Hepatic stellate cell (primary cell): ENCODE results near the gene HAVCR2.

Experiments used
- DNase-seq: peaks from one replicate; pipeline ENCODE4 v3.0.0; 2011; ENCODE audit warnings: low spot score

Gene HAVCR2

GRCh38 chr5:157108976-157109375, at the start of gene HAVCR2:
TSS of gene HAVCR2 (minus strand) at chr5:157109044. CDS start at chr5:157108983, 61 bp downstream.
- DNase-seq = no peak

DNA sequence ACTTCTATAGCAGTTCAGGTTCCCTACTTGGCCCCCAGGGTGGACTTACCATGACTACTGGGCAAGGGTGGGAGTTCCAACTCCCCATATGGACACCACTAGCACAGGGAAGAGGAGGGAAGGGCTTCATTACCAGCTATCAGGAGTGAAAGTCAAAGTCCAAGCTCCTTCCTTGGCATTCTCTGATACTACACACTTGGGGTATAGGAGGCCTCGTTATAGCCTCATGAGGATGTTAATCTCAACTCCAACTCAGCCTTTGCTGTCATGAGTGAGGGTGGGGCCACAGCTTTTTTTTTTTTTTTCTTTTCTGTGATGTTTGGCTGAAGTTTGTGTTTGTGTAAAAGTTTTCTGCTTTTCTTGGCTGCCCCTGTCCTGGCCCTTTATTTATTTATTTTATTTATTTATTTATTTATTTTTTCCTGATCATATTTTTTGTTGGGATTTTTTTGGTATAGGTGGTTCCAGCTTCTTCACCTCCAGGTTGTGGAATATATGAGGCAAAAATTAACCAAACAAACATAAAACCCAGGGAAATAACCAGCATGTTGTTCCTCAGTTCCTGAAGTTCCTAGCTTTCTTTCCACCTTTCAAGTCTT, 48.5 kb upstream of the HAVCR2 start:
- no peak for DNase-seq

DNA sequence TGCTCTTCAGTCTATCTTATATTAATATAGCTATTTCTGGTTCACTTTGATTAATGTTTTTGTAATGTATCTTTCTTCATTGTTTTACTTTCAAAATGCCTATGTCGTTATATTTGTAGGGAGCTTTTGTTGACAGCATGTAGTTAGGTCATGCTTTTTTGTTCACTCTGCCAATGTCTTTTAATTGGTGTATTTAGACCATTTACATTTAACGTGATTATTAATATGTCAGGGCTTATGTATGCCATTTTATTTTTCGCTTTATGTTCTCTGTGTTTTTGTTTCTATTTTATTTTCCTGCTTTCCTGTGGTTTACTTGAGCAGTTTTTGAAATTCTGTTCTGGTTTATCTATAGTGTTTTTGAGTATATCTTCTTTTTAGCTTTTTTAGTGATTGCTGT, 46.5 kb upstream of the HAVCR2 start:
- no peak for DNase-seq

GRCh38 chr5:157150995-157151394, 42.2 kb upstream of the HAVCR2 start:
- DNase-seq = no peak

DNA sequence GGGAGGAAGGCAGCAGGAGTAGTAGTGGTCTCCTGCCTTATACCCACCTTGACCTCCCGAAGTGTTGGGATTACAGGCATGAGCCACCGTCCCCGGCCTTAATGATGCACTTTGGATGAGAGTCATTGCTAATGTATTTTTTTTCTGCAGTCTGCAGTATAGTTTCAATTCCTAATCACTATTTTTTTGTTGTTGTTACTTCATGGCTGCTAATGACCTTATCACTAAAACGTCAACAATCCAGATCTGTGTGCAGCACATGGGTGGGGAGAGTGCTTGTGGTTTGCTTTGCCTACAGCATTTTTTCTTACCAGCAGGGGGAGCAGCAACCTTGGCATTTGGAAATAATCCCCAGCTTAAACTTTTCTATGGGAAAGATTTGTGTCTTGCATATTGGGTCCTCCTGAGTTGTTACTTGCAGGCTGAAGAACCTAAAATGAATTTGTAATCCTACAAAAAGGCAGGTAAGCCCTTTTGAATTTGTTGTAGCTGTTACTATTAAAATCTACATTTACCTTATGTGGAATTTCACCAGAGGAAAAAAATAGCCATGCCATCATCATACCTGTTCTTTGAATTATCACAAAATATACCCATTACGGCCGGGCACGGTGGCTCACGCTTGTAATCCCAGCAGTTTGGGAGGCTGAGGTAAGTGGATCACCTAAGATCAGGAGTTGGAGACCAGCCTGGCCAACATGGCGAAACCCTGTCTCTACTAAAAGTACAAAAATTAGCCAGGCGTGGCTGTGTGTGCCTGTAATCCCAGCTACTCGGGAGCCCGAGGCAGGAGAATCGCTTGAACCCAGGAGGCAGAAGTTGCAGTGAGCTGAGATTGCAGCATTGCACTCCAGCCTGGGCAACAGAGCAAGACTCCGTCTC, 40.1 kb upstream of the HAVCR2 start:
- DNase-seq = peak; percentile 65

DNA sequence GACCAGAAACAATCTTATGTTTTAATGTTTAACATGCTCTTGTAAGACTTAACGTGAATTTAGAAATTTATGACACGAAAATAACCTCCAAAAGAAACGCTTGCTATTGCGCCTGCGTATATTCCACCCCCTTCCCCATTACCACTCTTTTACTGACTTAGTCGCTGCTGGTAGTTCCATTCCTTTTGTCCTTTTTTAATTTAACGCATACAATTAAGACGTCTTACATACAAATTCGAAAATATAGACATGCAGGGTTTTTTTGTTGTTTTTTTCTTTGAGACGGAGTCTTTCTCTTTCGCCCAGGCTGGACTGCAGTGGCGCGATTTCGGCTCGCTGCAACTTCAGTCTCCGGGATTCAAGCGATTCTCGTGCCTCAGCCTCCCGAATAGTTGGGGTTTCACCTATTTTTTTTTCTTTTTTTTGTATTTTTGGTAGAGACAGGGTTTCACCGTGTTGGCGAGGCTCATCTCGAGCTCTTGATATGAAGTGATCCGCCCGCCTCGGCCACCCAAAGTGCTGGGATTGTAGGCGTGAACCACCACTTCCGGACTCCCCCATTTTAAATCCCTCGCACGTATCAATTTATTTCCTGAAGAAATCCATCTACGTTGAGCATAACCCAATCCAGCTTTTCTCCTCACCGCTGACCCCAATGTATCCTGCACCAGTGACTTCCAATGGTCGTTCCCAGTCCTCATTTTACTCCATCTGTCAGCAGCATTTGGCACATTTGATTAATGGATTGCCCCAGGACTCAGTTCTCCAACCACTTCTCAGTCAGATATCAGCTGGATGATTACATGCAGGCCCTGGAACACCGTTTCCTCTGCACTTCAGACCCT, 34.5 kb upstream of the HAVCR2 start:
- DNase-seq = peak; percentile 69

GRCh38 chr5:157142317-157143126, 33.7 kb upstream of the HAVCR2 start, which contains the start of gene MED7:
TSS of gene MED7 (minus strand) at chr5:157142865. CDS start at chr5:157139431, 3,434 bp downstream.
- peak; percentile 97 for DNase-seq

GRCh38 chr5:157137691-157138090, 28.8 kb upstream of the HAVCR2 start:
- DNase-seq = no peak

DNA sequence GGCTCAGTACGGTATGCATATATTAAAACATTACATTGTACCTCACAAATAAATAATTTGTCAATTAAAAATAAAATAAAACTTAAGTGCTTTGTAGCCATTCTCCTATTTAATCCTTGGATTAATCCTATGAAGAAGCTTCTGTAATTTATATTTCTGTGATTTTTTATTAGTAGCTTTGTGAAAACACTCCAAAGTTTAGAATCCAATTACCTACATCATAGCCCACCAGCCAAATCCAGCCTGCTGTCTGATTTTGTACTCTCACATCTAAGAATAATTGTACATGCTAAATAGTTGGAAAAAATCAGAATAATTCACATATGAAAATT, 23.4 kb upstream of the HAVCR2 start:
- no peak for DNase-seq

DNA sequence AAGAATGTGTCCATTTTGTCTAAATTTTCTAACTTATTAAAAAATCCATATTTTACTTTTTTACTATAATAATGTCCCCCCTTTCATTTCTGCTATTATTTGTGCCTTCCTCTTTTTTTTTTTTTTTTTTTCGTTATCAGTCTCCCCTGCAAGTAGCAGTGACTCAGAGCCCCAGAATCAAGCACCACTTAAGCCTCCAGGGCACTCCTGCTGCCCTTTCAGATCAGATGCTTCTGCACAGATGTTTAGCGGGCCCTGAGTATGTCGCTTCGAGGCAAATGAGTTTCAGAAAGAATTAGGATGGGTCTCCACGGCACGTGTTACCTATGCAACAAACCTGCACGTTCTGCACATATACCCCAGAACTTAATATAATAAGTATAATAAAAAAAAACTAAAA, 22.1 kb upstream of the HAVCR2 start:
- no peak for DNase-seq

- DNase-seq = no peak
These were observed 12.9 kb upstream of the HAVCR2 start for GRCh38 chr5:157121709-157122108.

DNA sequence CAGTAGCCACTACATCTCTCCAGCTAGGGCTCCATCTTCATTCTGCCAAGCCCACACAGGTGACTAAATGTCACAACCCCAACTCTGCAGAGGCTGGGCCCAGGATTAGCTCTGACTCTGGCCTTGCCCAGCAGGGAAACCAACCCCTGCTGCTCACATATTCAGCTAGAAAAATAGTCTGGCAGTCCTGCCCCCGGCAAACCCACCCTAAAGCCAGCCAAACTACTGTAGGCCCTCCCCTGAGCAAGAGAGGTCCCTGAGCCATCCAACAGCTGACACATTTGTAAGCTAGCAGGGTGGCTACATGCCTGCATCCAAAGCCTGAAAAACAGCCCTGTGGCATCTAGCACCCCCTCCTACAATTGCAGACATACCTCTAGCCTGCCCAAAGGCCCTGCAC, 11.3 kb upstream of the HAVCR2 start:
- DNase-seq = no peak

- no peak for DNase-seq
These were observed 7.7 kb upstream of the HAVCR2 start for GRCh38 chr5:157116483-157116954.

DNA sequence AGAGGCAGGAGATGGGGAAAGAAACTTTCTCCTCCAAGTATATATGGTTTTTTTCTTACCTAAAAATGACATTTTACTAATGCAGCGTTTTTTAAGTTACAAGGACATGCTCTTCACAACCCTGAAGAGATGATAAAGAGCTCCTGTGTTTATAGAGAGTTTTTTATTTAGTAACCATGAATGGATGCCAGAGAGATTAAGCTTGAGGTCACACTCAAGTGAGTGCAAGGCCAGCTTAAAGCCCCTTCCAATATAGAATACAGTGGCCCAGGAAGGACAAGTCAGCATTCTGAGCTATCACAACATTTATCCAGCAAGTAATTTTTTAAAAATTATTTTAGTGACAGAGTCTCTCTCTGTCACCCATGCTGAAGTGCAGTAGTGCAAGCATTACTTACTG, 6.7 kb upstream of the HAVCR2 start:
- no peak for DNase-seq

- no peak for DNase-seq
These were observed 6.2 kb upstream of the HAVCR2 start for GRCh38 chr5:157115012-157115411.

DNA sequence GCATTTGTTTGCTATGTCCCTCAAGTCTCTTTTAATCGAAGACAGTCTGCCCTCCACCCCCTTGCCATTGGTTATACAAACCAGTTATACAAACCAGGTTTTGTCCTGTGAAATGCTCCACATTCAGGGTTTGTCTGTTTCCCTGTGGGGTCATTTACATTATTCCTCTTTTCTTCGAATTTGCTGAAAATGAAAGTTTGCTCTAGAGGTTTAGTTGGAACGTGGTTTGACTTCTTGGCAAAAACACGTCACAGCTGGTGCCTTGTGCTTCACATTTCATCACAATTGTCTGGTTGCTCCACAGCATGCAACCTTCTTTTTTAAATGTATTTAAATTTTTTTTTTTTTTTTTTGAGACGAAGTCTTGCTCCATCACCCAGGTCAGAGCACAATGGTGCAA, 4.2 kb upstream of the HAVCR2 start:
- DNase-seq = no peak

- no peak for DNase-seq
These were observed 900 bp upstream of the HAVCR2 start for GRCh38 chr5:157109744-157110143.

DNA sequence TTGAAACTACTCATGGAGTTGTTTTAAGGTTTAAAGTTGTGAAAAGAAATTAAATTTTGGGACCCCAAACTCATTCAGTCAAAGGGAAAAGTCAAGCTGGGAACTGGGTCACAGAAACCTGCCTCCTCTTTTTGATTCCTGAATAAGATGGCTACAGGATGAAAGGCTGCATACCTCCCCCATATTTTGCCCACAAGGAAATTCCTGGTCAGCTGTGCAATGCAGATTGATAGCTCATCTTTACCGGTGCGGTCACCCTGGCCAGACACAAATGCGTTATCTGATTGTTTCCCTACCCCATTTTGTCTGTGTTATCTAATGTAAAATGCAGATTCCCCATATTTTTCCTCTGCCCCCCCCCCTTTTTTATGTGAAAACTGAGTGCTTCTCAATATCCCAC, 1.3 kb downstream of the HAVCR2 start:
- DNase-seq = no peak

DNA sequence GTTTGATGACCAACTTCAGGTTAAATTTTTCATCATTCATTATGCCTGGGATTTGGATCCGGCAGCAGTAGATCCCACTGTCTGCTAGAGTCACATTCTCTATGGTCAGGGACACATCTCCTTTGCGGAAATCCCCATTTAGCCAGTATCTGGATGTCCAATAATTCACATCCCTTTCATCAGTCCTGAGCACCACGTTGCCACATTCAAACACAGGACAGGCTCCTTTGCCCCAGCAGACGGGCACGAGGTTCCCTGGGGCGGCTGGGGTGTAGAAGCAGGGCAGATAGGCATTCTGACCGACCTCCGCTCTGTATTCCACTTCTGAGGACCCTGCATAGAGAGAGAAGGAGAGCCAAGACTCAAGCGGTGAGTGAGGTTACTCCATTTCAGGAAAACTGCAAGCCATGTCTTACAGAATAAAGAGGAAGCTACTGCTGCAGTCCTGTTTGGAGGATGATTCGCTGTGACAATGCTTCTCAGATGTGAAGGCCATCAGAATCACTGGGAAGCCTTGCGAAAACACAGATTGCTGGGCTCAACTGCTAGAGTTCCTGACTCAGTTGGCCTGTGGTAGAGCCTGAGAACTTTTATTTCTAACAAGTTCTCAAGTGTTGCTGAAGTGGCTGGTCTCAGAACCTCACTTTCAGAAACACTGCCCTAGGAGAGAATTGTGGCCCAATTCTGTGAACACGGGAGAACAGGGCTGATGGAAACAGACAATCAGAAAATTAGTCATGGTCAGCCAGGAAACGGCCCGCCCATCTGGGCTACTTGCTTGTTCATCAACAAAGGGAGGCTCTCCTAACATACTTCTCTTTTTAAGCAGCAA, 2.0 kb downstream of the HAVCR2 start:
- no peak for DNase-seq

- DNase-seq = peak; percentile 16
These were observed 8.6 kb downstream of the HAVCR2 start for GRCh38 chr5:157100140-157100679.
